Jurkat, Clone E6-1 (cell line): Measurements from ENCODE around the gene NEK9.
"Not testable (repeated sequence)": the region's sequence is repeated elsewhere in the genome, so short reads cannot be mapped to it uniquely, and the experiment has no call there.

Experiments used
- DNase-seq: peaks from one replicate; pipeline ENCODE4 v3.0.0-alpha.2; 2011; ENCODE audit warnings: low read depth, low spot score
- H3K4me3 ChIP-seq: 2 replicates; pipeline ENCODE4 v1.5.1; 2011; ENCODE audit warnings: mild to moderate bottlenecking, low read length, control low read depth, moderate library complexity

NEK9 gene

DNA sequence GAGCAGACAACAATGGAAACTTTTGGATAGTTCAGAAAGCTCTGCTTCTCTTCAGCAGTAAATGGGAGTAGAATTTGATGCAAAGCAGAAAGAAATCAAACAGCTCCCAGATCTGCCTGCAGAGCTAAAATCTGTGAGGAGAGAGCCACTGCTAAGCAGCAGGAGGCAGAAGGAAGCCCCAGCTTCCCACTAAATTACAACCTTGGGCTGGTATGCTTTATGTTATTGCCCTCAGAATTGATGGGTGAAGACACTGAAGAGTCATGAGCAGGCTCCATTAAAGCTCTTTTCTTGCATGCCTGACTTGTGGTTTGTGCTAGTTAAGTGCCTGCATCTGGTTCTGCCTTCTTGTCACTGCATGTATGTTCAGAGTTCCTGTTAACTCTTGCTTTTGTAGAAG lies 49.1 kb downstream of the NEK9 start:
- no peak for DNase-seq

DNA sequence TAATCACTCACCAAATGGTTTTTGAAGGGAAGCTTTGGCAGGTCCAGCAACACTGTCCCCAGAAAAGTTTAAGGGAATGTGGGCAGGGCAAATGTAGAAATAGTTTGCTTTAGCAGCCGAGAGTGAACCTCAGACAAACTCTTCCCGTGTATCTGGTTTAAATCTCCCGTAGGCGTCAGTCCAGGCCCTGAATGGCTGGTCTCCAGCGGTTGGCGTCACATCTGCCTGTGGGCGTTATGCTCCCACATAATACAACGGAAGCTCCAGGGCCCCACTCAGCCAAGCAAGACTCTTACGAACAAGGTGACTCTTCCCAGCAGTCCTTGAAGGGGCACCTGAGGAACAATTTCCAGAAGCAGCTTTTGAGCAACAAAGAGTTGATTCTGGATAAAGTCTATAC lies 56.5 kb downstream of the NEK9 start:
- no peak for DNase-seq
- H3K4me3 ChIP-seq = no peak overlapping the region

More for the DNA sequence above, 49.1 kb downstream of the NEK9 start:
- H3K4me3 ChIP-seq = no peak overlapping the region

DNA sequence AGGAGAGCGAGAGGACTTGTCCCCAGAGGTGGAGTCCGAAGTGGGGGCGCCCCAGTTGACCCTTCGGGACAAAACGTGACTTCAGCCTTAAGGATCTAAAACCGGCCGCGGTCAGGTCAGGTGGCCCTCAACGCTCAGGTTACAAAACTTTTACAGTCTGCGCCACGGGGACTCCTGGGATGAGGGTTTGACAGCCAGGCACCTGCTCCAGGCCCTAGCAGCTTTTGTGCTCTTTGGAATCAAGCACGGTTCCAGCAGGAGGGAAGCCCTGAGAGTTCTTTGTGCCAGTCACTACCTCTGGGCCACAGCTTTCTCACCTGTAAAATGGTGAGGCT lies 57.1 kb downstream of the NEK9 start:
- no peak overlapping the region for H3K4me3 ChIP-seq
- DNase-seq = no peak

DNA sequence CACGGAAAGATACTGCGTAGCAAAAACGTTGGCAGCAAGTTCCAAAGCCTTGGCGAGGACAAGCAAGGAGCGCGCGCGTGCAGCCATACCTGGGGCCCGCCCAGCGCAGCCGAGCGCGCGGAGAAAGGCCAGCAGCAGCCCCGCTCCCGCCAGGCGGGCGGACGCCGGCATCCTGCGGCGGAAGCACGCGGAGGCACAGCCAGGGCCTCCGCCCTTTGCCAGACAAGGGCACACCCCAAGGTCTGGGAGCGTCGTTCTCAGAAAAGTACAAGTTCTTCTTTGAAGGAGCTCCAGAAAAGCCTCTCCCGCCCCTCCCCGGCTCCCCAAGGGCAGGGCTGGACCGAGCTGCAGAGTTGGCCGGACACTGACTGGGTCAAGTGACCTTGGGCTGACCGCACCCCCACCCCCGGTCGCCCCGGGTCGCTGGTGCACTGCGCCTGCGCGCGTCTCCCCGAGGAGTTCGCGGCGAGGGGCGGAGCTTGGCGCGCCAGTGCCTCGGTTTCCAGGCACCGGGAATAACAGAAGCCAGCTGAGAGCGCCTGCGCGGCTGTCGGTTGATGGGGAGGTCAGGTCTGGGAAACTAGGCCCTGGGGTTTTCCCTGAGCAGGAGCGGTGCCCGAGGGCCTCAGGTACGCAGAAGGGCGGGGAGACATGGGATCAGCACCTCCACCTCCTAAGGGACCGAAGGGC lies 57.6 kb downstream of the NEK9 start, which contains the start of gene ZC2HC1C:
Gene ZC2HC1C, plus strand, starts transcription at position 521 of the 690 bp plus-strand sequence. CDS start 933 bp downstream, outside the sequence.
- DNase-seq = no peak
- no peak within 1 kb of the TSS for H3K4me3 ChIP-seq

DNA sequence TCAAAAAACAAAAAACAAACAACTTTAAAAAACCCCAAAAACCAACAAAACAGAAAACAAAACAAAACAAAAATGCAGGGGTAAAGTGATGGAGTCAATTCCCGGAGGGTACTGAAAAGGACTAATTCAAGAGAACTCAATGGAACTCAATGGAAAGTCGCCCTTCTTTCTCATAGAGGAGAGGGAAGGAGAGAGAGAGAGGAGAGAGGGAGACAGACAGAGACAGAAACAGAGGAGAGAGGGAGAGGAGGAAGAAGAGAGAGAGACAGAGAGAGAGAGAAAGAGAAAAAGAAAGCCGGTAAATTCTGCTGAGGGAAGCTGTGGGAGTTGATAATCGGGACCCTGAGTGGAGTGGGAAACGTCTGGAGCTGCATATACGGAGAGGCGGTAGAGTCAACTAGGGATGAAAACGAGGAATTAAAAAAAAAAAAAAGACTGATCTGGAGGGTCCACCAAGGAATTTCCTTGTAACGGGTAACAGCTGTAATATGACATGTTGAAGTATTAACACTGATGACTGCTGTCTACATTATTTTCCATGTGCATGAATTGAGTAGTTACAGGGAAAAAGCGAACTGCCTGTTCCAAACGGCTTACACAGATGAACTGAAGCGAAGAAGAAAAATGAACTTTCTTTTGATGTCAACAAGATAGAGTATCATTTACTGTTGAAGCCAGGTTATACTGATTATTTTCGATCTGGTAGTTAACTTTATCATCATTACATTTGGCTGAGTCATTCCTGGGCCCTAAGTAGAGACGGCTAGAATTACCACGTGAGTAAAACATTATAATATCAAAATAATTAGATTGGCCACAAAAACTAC lies 58.3 kb downstream of the NEK9 start:
- no peak for DNase-seq
- no peak overlapping the region for H3K4me3 ChIP-seq

DNA sequence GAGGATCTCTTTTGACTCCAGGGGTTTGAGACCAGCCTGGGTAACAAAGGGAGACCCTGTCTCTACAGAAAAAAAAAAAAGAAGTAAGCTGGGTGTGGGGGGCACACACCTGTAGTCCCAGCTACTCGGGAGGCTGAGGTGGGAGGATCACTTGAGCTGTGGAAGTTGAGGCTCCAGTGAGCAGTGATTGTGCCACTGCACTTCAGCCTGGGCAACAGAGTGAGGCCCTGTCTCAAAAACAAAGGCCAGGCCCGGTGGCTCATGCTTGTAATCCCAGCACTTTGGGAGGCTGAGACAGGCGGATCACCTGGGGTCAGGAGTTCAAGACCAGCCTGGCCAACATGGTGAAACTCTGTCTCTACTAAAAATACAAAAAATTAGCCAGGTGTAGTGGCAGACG lies 59.1 kb downstream of the NEK9 start:
- not testable (repeated sequence) for H3K4me3 ChIP-seq, DNase-seq

DNA sequence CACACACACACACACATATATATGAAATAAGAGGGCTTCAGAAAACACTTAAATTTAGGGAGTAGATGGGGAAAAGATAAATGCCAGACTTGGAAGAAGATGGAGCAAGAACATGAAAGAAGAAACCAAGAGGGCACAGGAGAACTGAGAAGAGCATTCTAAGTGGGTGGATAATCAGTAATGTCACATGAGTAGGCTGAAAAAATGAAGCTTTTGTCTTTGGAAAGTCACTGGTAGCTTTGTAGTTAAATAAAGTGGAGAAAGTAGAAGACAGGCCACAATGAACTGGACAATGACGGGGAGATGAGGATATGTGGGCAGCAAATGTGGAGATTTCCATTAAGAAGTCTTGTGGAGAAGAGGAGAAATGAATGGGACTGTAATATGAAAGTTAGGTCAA lies 59.6 kb downstream of the NEK9 start:
- no peak overlapping the region for H3K4me3 ChIP-seq

DNA sequence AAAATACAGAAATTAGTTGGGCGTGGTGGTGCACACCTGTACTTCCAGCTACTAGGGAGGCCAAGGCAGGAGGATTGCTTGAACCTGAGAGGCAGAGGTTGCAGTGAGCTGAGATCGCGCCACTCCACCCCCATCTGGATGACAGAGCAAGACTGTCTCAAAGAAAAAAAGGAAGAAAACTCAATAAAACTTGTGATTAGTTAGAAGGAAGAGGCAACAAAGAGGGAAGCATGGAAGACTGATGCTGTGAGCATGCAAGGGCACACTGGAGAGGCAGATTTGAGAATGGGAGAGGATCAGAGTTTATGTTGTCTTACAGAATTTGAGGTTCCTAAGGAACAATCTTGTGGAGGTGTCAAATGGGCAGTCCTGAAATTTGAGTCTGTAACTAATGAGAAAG lies 60.2 kb downstream of the NEK9 start:
- H3K4me3 ChIP-seq = no peak overlapping the region
- no peak for DNase-seq

More for the DNA sequence above, 59.6 kb downstream of the NEK9 start:
- DNase-seq = no peak

DNA sequence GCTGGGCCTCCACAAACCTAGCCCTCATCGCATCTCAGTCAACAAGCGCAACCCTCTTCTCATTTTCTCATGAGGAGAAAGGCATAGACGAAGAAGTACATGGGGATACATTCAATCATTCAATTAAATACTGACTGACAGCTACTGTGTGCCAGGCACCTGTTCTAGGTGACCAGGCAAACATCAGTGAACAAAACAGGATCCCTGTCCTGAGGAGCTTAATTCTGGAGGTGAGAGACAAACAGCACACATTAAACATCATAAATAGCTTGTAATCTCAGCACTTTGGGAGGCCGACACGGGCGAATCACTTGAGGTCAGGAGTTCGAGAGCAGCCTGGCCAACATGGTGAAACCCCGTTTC lies 62.7 kb downstream of the NEK9 start:
- H3K4me3 ChIP-seq = peak overlapping the region; percentile 93
- DNase-seq = no peak

DNA sequence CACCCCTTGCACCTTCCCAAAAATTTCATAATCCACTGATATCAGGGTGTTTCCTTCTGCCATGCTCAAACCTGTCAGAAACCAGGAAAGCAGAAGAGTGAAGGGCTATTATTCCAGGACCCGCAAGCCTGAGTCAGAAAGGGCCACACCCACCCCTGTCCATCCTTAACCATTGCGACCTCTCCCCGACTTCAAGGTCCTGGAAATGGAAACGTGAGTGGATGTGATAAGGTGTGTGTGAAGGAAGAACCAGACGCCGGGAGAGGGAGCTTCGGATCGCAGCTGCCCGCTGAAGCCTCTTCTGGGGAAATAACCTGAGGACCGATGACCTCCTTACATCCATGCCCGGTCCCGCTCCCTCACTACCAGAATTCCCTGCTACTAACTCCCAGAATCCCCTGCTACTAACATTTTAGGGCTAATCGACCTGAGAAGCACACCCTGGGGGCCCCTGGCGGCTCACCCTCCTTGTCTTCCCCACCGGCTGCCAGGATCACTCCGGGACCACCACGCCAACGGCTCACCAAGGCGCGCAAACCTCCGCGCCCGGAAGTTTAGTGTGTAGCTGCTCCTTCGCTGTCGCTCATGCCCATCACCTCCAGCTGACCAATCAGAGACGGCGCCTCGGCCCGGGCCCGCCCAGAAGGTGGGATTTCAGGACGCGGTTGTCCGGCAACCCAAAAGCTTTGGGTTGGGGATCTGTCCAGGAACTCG lies 63.2 kb downstream of the NEK9 start, which contains the start of gene ACYP1:
Gene ACYP1, minus strand, starts transcription at position 534 of the 714 bp plus-strand sequence. Its CDS starts 471 bp downstream, at position 63.
- DNase-seq = peak; percentile 86
- H3K4me3 ChIP-seq = peak within 1 kb of the TSS; percentile 93

DNA sequence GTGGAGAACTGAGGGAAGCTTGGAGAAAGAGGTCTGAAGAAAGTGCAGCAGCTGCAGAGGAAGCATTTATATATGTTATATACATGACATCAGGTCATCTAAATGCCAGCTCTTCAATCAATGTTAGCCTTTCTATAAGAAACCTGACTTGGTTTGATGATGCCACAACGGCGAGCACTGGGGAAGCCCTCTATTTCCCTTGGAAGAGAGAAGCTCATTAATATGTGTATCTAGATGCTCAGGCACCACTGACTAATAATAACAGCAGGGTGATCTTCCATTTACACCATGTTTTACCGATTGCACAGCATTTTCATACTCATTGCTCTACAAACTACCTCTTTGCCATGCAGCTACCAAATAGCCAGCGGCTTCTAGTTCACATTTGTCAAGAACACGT lies 63.8 kb downstream of the NEK9 start:
- H3K4me3 ChIP-seq = peak overlapping the region; percentile 93
- no peak for DNase-seq

DNA sequence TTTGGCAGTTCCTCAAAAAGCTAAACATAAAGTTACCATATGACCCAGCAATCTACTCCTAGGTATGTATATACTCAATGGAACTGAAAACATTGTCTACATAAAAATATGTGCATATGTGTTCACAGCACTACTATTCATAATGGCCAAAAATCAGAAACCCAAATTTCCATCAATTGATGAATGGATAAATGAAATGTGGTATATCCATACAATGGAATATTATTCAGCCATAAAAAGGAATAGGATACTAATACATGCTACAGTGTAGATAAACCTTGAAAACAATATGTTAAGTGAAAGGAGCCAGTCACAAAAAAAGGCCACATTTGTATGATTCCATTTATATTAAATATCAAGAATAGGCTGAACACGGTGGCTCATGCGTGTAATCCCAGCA lies 66.4 kb downstream of the NEK9 start:
- no peak overlapping the region for H3K4me3 ChIP-seq
- DNase-seq = no peak

DNA sequence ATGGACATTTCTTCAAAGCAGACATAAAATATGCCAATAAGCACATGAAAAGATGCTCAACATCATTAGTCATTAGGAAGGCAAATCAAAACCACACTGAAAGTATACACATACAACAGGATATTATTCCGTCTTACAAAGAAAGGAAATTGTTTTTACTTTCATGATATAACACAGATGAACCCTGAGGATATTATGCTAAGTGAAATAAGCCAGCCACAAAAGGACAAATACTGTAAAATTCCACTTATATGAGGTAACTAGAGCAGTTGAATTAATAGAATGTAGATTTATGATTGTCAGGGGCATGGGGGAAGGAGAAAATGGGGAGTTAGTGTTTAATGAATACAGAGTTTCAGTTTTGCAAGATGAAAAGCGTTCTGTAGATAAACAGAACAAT lies 67.2 kb downstream of the NEK9 start:
- H3K4me3 ChIP-seq = no peak overlapping the region
- no peak for DNase-seq

DNA sequence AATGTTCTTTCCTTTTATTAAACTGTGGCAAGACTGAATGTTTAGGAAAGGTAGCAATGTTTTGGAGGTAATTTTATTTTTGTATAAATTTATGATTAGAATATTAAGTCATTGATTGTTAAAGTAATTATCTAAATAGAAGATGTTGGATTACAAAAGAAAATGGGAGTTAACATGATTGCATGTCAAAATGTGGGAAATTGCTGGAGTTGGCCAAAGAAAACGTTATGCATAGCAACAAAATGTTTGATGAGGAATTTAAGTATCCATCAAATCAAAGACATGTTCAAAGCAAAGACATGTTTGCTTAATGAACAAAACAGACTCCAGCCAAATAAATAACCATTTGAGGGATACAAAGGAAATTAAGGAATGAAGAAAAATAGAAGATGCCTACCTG lies 72.4 kb downstream of the NEK9 start:
- no peak for DNase-seq
- no peak overlapping the region for H3K4me3 ChIP-seq

DNA sequence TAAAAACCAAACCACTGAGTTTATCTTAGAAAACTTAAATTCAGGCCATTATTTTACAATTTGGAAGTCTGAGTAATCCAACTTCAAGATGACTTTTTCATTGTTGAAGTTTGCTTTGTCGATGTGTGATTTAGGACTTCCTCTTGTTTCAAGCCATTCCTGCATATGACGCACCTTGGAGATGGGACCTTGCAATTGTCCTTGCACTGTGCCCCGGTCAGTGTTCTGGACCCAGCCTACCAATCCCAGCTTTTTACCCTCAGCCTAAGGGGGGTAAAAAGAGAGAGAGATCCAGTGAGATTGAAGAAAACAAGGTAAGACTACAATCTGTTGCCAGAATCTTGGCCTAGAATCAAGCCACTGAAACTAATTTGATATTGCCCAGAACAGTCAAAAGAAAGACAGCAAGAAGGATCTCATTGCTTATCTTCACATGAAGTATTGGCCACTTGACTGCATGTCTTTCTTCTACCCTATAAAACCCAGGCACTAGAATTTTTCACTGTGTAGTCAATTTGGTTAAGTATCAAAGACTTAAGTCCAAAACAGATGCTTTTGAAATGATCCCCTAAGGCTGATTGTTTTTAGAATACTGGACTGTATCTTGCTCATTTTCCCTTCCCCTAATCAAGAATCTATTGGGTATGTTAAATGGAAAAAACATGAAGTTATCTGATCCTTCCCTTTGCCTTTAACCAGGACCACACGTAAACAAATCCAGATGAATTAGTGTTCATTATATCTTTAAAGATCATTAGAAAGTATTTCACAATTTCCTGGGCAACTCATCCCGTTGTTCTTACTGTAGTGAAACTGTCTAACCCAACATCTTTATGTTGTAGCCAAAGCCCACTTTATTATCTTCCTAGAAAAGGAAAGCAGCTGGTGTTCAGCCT lies 73.2 kb downstream of the NEK9 start:
- H3K4me3 ChIP-seq = no peak overlapping the region
- no peak for DNase-seq

DNA sequence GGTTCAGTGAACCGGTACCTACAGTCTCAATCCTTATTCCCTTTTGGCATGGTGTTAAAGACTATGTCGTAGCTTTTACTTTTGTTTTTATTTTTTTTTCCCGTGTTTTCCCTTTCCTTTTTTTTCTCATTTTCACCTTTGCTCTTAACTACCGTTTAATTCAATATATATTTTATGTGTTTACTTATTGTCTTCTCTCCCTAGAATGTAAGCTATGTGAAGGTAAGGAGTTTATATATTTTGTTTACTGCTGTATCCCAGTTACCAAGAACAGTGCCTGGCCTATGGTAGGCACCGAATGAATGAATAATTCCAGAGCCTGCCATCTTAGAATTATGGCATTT lies 75.3 kb downstream of the NEK9 start:
- no peak for DNase-seq
- H3K4me3 ChIP-seq = no peak overlapping the region

DNA sequence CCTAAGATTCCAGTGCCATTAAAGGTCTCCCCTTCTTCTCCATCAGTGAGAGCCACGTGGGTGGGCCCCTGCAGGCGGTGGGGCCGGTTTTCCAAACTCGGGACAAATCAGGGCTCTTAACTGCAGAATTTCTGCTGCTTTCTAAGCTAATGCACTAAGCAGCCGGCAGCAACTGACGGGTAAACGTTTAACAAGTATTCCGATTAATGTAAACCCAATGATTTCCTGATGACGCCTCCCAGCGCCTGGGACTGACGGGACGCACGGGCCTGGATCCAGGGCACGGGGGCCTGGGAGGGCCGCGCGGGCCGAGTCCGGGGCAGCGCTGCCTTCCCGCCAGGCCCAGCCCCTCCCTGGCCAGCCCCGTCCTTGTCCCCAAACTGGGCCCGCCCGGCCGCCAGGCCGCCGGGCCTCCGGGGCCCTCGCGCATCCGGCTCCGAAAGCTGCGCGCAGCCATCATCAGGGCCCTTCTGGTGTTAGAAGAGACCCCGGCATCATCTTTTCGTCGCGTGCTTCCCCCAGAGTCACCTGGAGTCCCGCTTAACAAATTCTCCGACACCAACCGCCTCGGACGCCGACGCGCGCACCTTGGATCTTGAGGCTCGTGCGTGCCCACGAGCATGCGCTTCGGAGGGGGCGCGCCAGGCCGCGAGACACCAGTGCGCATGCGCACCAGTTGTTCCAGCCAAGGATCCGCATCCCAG lies 75.8 kb downstream of the NEK9 start, which contains the start of gene MLH3:
Gene MLH3, minus strand, starts transcription at position 616 of the 704 bp plus-strand sequence. CDS start 1,812 bp downstream, outside the sequence.
- DNase-seq = no peak
- H3K4me3 ChIP-seq = no peak within 1 kb of the TSS

DNA sequence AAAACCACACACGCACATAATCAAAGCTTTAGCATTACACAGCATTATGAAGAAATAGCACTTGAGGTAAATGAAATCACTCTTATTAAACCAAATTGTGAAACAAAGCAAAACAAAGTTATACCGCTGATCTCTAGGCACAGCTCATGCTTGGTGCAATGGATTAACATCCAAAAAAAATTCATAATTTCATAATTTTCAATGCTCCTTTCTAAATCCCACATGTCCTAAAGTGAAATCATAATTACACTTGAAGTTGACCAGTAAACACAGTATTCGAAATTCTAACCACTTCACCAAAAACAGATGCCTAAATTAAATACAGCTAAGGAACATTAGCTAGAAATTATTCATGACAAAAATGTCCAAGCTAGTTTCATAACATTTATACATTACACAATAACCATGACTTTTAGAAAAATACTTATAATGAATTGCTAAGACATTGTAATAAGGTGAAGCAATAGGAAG lies 77.1 kb downstream of the NEK9 start:
- no peak for DNase-seq
- no peak overlapping the region for H3K4me3 ChIP-seq
